GM12873 (cell line): ENCODE measurements around the gene TCERG1L.
A peak's percentile ranks its signal among the peaks of the same experiment; 100 is the strongest.

Experiments used
- CTCF ChIP-seq: IDR thresholded peaks from 2 replicates; pipeline ENCODE4 v1.5.1; 2012; ENCODE audit warnings: low read depth, mild to moderate bottlenecking, moderate library complexity, low read length, control low read depth; ENCODE audit not compliant: insufficient read depth; ENCODE audit errors: missing control alignments

Gene TCERG1L

GRCh38 chr10:131242007-131242406 lies 69.5 kb downstream of the TCERG1L start:
- TF ChIP-seq CTCF = peak; percentile 25

- no peak for TF ChIP-seq CTCF
These were observed 70.8 kb downstream of the TCERG1L start for GRCh38 chr10:131240691-131241090.

- no peak for TF ChIP-seq CTCF
These were observed 71.6 kb downstream of the TCERG1L start for GRCh38 chr10:131239926-131240325.

- no peak for TF ChIP-seq CTCF
These were observed 72.1 kb downstream of the TCERG1L start for GRCh38 chr10:131239450-131239849.

GRCh38 chr10:131238669-131239280 lies 72.7 kb downstream of the TCERG1L start:
- no peak for TF ChIP-seq CTCF

- TF ChIP-seq CTCF = no peak
These were observed 73.4 kb downstream of the TCERG1L start for GRCh38 chr10:131237991-131238651.

- no peak for TF ChIP-seq CTCF
These were observed 77.8 kb downstream of the TCERG1L start for GRCh38 chr10:131233611-131234258.
